Skeletal muscle satellite cell (primary cell): ENCODE measurements around the gene OR13A1.

ENCODE experiments used
- H3K27me3 ChIP-seq: 2 replicates; pipeline ENCODE4 v1.7.0; 2013; ENCODE audit warnings: low read length; ENCODE audit not compliant: control insufficient read depth, insufficient read depth
- H3K36me3 ChIP-seq: 2 replicates; pipeline ENCODE4 v1.7.0; 2013; ENCODE audit warnings: mild to moderate bottlenecking, control low read depth, low read length; ENCODE audit not compliant: insufficient read depth
- H3K4me1 ChIP-seq: 2 replicates; pipeline ENCODE4 v1.7.0; 2013; ENCODE audit warnings: low read length; ENCODE audit not compliant: control insufficient read depth, insufficient read depth
- H3K4me2 ChIP-seq: 2 replicates; pipeline ENCODE4 v1.7.0; 2013; ENCODE audit warnings: mild to moderate bottlenecking, low read length
- H3K4me3 ChIP-seq: 2 replicates; pipeline ENCODE4 v1.7.0; 2013; ENCODE audit warnings: low read length
- H3K9ac ChIP-seq: 2 replicates; pipeline ENCODE4 v1.7.0; 2013; ENCODE audit warnings: mild to moderate bottlenecking, low read depth, low read length, moderate library complexity
- H3K9me3 ChIP-seq: replicated peaks from 2 replicates; pipeline ENCODE4 v1.7.0; 2013; ENCODE audit warnings: mild to moderate bottlenecking, control low read depth, low read length

The OR13A1 gene

GRCh38 chr10:45255706-45256105, 59.7 kb downstream of the OR13A1 start:
- no peak overlapping the region for H3K4me3 ChIP-seq
- H3K36me3 ChIP-seq, result no peaks in the 10 kb centered on the region
- H3K27me3 ChIP-seq, result peaks cover 27% of the 10 kb centered on the region
- H3K9ac ChIP-seq, result no peak overlapping the region
- no peaks in the 10 kb centered on the region for H3K4me1 ChIP-seq
- H3K9me3 ChIP-seq, result no peaks in the 10 kb centered on the region
- no peak overlapping the region for H3K4me2 ChIP-seq

GRCh38 chr10:45254892-45255291, 60.5 kb downstream of the OR13A1 start:
- Histone ChIP-seq H3K4me2 (no peak overlapping the region), H3K9ac (no peak overlapping the region), H3K36me3 (no peaks in the 10 kb centered on the region), H3K27me3 (peaks cover 27% of the 10 kb centered on the region), H3K4me3 (no peak overlapping the region), H3K4me1 (no peaks in the 10 kb centered on the region), H3K9me3 (no peaks in the 10 kb centered on the region)

GRCh38 chr10:45253183-45253914, 62.1 kb downstream of the OR13A1 start:
- Histone ChIP-seq H3K4me1 (no peaks in the 10 kb centered on the region), H3K36me3 (no peaks in the 10 kb centered on the region), H3K9me3 (no peaks in the 10 kb centered on the region), H3K27me3 (peaks cover 34% of the 10 kb centered on the region), H3K4me2 (no peak overlapping the region), H3K4me3 (no peak overlapping the region), H3K9ac (no peak overlapping the region)
